RWPE1 (cell line): ENCODE measurements around the gene KCNG4.

ENCODE experiments used
- CTCF ChIA-PET: fragments of 350-600 bp; sonication (Branson Sonifier 250); formaldehyde crosslinking; extraction: SDS; loops from one replicate; lab custom pipeline; 2021; lab: Yijun Ruan, JAX
- POLR2A ChIA-PET: fragments of 400-600 bp; formaldehyde crosslinking; extraction: SDS; loops from one replicate; lab custom pipeline; 2020; ENCODE audit warnings: antibody characterized with exemption; ENCODE audit not compliant: low non-redundant PET; lab: Yijun Ruan, JAX
- DNase-seq: peaks from one replicate; pipeline ENCODE4 v3.0.0; 2012; ENCODE audit warnings: low spot score
- H3K27ac ChIP-seq: fragments of 450-650 bp; 2 replicates; pipeline ENCODE4 v1.5.1; 2017
- TF ChIP-seq, protein P1 (sequence below): fragments of 450-650 bp; conservative IDR thresholded peaks from 2 replicates; pipeline ENCODE4 v1.5.1; 2017; ENCODE audit warnings: low read depth, mild to moderate bottlenecking

The KCNG4 gene

DNA sequence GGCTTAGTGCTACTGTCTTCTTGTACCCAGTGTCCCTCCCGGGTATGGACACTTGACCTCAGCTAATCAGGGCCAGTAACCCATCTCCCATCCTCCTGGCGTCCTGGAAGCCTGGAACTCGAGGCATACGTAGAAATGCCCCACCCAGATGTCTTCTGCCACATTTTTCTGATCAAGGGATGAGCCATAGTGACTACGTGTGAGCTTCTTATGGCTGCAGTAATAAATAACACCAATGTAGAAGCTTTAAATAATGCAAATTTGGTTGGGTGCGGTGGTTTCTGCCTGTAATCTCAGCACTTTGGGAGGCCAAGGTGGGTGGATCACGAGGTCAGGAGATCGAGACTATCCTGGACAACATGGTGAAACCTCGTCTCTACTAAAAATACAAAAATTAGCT is 3.0 kb upstream of the KCNG4 start:
- CTCF ChIA-PET, result no interaction called here
- H3K27ac ChIP-seq, result no peak overlapping the region
- TF ChIP-seq, protein P1, sequence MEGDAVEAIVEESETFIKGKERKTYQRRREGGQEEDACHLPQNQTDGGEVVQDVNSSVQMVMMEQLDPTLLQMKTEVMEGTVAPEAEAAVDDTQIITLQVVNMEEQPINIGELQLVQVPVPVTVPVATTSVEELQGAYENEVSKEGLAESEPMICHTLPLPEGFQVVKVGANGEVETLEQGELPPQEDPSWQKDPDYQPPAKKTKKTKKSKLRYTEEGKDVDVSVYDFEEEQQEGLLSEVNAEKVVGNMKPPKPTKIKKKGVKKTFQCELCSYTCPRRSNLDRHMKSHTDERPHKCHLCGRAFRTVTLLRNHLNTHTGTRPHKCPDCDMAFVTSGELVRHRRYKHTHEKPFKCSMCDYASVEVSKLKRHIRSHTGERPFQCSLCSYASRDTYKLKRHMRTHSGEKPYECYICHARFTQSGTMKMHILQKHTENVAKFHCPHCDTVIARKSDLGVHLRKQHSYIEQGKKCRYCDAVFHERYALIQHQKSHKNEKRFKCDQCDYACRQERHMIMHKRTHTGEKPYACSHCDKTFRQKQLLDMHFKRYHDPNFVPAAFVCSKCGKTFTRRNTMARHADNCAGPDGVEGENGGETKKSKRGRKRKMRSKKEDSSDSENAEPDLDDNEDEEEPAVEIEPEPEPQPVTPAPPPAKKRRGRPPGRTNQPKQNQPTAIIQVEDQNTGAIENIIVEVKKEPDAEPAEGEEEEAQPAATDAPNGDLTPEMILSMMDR, result no peak
- POLR2A ChIA-PET, result no interaction called here
- DNase-seq, result no peak

DNA sequence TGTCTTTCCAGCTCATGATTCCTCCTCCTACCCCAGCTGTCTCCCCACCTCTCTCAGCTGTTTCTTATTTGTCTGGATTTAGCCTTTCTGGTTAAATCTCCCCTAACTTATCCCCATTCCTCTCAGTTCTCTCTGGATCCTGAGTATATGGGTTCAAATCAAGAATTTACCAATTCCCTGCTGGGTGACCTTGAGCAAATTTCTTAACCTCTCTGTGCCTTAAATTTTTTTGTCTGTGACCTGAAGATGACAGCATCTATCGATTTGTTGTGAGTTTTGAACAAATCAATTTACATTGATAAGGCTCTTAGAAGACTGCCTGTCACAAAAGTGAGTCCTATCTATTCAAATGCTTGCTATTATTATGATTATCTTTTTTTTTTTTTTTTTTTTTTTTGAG is 2.0 kb upstream of the KCNG4 start:
- ChIA-PET CTCF (interaction anchor here (1.2 kb wide), 1 partner anchor 64 kb away, joined by 3 read pairs; no protein-coding TSS in a partner anchor), POLR2A (no interaction called here)
- TF ChIP-seq, protein P1, result no peak
- no peak overlapping the region for H3K27ac ChIP-seq
- DNase-seq, result no peak

DNA sequence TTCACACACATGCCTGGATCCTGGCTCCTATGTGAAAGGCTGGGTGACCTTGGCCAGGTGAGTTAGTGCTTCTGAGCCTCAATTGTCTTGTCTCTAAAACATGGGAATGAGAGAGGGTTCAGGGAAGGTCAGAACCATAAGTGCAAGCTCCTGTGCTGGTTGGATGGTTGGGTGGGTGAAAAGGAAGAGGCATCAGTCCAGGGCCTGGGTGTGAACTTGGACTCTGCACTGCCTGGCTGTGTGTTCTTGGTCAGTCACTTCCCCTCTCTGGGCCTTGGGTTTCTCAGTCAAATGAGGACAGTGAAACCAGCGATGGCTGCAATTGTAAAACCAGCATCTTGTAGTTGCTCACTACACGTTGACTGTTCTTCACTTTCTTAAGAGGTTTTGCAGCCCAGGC is 643 bp upstream of the KCNG4 start:
- DNase-seq, result no peak
- TF ChIP-seq, protein P1, result no peak
- no peak overlapping the region for H3K27ac ChIP-seq
- ChIA-PET CTCF (interaction anchor here (0.6 to 1.0 kb wide), 3 partner anchors 9 to 65 kb away, joined by 3 read pairs; no protein-coding TSS in a partner anchor), POLR2A (interaction anchor here (0.7 kb wide), 1 partner anchor 157 kb away, joined by 5 read pairs; no protein-coding TSS in a partner anchor)

DNA sequence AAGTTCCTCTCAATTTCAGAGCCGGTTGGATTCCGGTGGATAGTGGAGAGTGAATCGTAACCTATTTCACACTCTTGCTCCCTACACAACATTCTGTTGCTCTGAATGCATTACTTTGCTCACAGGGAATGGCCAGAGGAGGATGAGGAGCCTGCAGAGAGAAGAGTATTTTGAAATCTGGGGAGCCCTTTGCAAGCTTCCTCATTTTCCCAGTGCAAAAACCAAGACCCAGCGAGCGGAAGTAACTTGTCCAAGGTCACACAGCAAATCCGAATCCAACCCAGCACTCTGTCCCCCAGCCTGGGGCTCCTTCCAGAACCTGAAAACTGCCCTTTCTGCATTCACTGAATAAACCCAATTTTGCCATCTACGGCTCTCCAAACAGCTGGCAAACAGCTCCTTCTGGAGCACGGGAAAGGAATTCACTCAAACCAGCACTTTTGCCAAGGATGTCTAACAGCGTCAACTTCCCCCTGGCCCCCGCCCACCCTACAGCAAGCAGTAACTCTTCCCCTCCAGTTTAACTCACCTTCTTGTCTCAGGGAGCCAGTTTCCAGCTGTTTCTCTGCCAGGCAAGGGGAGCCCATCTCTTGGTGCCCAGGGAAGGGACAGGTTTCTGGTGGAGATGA is 557 bp downstream of the KCNG4 start:
- no peak for DNase-seq
- CTCF ChIA-PET, result interaction anchor here (1.1 kb wide), 1 partner anchor 61 kb away, joined by 3 read pairs; no protein-coding TSS in a partner anchor

GRCh38 chr16:84237994-84238750 is 1.6 kb downstream of the KCNG4 start:
- H3K27ac ChIP-seq, result no peak overlapping the region
- POLR2A ChIA-PET, result no interaction called here
- TF ChIP-seq, protein P1, result no peak
- no peak for DNase-seq
- CTCF ChIA-PET, result interaction anchor here (0.9 to 1.1 kb wide), 2 partner anchors 56 to 60 kb away, joined by 3 read pairs; no protein-coding TSS in a partner anchor

More for the DNA sequence above, 557 bp downstream of the KCNG4 start:
- TF ChIP-seq, protein P1, result no peak
- POLR2A ChIA-PET, result no interaction called here
- no peak overlapping the region for H3K27ac ChIP-seq

- TF ChIP-seq, protein P1, result no peak
- CTCF ChIA-PET, result no interaction called here
- no peak overlapping the region for H3K27ac ChIP-seq
- POLR2A ChIA-PET, result interaction anchor here (0.7 kb wide), 1 partner anchor 42 kb away, joined by 3 read pairs; no protein-coding TSS in a partner anchor
- no peak for DNase-seq
Observed at GRCh38 chr16:84236671-84237070, 3.1 kb downstream of the KCNG4 start.
